ENCODE results near the gene UBTD1. TPM values are rescaled to one million over a fixed set of nuclear protein-coding genes. Genes with fewer than 3 reads are reported as not detected.
"Not testable (repeated sequence)": the region's sequence is repeated elsewhere in the genome, so short reads cannot be mapped to it uniquely, and the experiment has no call there.

UBTD1 gene, protein sequence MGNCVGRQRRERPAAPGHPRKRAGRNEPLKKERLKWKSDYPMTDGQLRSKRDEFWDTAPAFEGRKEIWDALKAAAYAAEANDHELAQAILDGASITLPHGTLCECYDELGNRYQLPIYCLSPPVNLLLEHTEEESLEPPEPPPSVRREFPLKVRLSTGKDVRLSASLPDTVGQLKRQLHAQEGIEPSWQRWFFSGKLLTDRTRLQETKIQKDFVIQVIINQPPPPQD
- 19.3 and 29.7 TPM in 2 replicates for total RNA-seq (2014; rRNA removed; shearing (Covaris generic); ENCODE audit: low replicate concordance)

DNA sequence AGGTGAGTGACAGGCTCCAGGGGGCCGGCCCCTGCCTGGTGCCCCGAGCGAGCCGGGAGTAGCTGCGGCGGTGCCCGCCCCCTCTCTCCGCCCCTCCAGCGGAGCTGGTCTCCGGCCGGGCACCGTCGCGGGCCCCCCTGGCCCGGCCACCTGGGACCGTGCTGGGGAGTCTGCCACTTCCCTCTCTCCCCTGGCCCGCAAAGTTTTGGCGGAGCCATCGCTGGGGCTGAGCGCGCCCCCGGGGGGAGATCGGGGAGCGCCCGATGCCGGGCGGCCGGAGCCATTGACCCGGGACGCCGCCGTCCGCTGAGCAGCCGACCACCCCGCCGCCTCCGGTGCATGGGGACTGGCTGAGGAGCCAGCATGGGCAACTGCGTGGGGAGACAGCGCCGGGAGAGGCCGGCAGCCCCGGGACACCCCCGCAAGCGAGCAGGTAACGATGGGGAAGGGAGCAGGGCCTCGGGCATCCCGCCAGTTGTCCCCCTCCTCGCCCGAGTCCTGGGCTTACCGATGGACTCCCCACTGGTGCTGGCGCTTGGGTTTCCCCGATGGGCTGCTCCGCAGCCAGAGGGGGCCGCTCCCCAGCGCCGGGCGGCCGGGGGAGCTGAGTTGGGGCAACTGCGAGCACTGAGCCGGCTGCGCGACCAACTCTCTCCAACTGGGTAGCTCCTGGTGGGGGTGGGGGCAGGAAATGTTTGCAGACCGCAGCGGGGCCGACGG, at the start of gene UBTD1:
Gene UBTD1, plus strand, starts transcription at position 84 of the 720 bp plus-strand sequence. Its CDS starts 280 bp downstream, at position 364.
- DNase-seq = peak; percentile 71
- Histone ChIP-seq H3K27me3 (no peaks in the 10 kb centered on the region), H3K4me3 (peak within 1 kb of the TSS; percentile 99), H3K9me3 (no peaks in the 10 kb centered on the region), H3K36me3 (peaks cover 30% of the 10 kb centered on the region)

DNA sequence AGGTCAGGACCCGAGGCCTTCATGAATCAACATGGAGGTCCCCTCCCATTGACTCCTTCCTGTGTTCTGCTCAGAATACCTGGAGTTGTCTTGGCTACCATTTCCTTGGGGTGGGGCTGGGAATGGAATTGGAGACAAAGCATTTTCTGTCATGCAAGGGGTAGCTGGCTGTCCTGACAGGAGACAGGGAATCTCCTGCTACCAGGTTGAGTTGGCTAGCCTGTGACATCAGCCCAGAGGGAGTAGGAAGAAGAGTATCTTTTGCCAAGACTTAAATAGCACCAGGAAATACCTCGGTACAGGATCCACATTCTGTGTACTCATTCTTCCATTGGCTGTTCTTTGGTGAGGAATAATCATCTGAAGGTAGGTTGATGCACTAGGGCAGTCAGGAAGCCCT, 47.9 kb upstream of the UBTD1 start:
- H3K4me3 ChIP-seq = no peak overlapping the region
- no peak for DNase-seq
- no peaks in the 10 kb centered on the region for H3K9me3 ChIP-seq
- H3K27me3 ChIP-seq = no peaks in the 10 kb centered on the region
- H3K36me3 ChIP-seq = peaks cover 47% of the 10 kb centered on the region

DNA sequence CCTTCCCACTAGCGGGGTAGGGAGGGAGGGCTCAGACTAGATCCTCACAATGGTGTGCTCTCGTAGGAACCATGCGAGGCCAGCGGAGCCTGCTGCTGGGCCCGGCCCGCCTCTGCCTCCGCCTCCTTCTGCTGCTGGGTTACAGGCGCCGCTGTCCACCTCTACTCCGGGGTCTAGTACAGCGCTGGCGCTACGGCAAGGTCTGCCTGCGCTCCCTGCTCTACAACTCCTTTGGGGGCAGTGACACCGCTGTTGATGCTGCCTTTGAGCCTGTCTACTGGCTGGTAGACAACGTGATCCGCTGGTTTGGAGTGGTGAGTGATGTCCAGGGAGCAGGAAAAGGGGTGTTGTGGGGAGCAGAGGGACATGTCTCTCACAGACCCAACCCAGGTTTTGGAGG, 47.1 kb upstream of the UBTD1 start:
- Histone ChIP-seq H3K36me3 (peaks cover 55% of the 10 kb centered on the region), H3K9me3 (no peaks in the 10 kb centered on the region), H3K27me3 (no peaks in the 10 kb centered on the region), H3K4me3 (no peak overlapping the region)
- no peak for DNase-seq

DNA sequence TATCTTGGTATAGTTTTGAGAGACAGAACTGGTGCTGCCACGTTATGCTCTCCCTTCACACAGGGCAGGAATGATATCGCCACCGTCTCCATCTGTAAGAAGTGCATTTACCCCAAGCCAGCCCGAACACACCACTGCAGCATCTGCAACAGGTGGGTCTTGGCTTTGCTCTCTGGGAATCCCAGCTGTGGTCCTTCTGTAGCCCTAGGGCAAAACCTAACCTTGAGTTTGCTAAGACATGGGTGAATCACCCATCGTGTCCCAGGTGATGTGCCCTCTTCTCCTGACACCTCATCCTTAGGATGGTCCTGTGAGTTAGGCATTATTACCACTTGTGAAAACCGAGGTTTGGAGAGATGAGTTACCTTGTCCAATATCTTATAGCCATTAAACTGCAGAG, 46.4 kb upstream of the UBTD1 start:
- no peaks in the 10 kb centered on the region for H3K9me3 ChIP-seq
- no peak for DNase-seq
- H3K27me3 ChIP-seq = no peaks in the 10 kb centered on the region
- peaks cover 56% of the 10 kb centered on the region for H3K36me3 ChIP-seq
- no peak overlapping the region for H3K4me3 ChIP-seq

DNA sequence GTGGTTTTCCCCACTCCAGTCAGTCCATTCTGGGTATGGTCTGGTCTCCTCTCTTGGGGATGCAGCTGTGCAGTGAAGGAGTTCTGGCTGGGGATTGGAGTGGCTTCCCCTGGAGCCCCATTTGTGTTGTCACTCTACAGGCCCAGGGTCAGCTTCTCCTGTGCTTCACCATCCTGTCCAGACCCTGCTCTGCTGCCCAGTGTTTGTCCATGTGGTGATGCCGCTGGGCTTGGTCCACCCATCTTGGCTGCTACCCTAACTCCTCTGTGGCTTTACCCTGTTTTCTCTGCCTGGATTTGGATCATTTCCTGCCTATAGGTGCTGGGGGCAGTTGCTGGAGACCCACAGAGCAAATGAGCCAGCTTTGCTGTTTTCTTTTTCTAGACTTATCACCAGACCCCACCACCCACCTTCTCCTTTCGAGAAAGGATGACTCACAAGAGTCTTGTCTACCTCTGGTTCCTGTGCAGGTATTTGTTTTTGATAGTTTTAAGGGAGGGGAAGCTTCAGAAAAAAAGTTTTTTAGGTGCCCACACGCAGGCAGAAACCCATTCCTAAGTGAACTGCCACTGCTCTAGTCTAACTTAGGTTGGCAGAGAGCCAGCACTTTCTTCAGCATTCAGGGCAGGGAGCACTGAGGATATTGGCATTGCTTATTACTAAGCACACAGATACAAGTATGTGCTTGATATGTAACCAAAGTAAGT, 44.2 kb upstream of the UBTD1 start:
- Histone ChIP-seq H3K27me3 (no peaks in the 10 kb centered on the region), H3K4me3 (no peak overlapping the region), H3K9me3 (no peaks in the 10 kb centered on the region), H3K36me3 (peaks cover 68% of the 10 kb centered on the region)
- DNase-seq = no peak

DNA sequence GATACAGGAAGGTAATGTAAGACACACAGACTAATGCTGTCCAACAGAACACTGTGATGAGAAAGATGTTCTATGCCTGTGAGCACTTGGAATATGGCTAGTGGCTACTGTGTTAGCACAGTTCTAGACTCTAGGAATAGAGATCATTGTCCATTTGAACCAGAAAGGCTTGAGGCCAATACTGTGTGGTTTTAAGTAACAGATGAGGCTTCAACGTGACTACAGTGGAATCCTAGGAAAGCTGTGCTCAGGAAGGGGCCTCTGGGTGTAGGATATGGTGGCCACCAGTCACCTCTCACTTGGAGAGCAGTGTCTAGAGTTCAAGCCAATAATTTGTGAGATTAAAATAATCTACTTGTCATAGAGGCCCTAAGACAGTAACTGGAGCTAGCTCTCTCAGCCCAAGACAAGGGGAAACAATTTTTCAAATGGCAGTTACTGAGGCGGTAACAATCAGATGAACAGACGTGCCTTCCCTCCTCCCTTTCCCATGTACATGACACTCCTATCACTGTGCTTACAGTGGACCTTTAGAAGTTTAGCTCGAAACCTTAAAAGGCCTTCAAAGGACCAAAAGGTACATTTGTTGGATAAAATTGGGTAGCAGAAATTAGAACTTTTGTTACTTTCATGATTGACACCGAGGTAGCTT, 42.6 kb upstream of the UBTD1 start:
- peaks cover 82% of the 10 kb centered on the region for H3K36me3 ChIP-seq
- H3K27me3 ChIP-seq = no peaks in the 10 kb centered on the region
- no peak for DNase-seq
- H3K9me3 ChIP-seq = no peaks in the 10 kb centered on the region
- no peak overlapping the region for H3K4me3 ChIP-seq

DNA sequence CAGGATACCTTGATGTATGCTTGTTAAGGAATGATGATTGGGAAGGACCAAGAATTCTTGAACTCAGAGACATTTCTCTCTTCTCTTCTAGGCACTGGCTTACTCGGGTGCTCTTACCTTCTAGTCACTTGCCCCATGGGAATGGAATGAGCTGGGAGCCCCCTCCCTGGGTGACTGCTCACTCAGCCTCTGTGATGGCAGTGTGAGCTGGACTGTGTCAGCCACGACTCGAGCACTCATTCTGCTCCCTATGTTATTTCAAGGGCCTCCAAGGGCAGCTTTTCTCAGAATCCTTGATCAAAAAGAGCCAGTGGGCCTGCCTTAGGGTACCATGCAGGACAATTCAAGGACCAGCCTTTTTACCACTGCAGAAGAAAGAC, 42.0 kb upstream of the UBTD1 start:
- H3K36me3 ChIP-seq = peaks cover 82% of the 10 kb centered on the region
- H3K4me3 ChIP-seq = no peak overlapping the region
- H3K27me3 ChIP-seq = no peaks in the 10 kb centered on the region
- DNase-seq = no peak
- H3K9me3 ChIP-seq = no peaks in the 10 kb centered on the region

DNA sequence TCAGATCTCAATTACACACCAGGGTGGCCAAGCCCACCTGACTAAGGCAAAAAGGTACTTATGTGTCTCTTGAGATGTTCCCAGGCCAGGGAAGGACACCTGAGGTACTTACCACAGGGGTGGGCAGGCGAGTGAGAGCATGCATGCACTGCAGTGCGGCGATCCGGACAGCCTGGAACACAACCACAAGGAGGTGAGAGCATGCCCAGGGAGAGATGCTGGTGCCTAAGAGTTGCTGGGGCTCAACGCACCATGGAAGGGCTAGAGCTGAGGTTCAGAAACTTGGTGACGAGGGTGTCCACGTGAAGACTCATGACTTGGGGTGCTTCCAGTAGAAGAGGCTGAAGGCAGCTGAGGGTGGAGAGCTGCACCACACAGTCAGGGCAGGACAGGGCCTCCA, 39.6 kb upstream of the UBTD1 start:
- no peak overlapping the region for H3K4me3 ChIP-seq
- H3K27me3 ChIP-seq = no peaks in the 10 kb centered on the region
- H3K36me3 ChIP-seq = peaks cover 90% of the 10 kb centered on the region
- H3K9me3 ChIP-seq = no peaks in the 10 kb centered on the region
- DNase-seq = no peak

DNA sequence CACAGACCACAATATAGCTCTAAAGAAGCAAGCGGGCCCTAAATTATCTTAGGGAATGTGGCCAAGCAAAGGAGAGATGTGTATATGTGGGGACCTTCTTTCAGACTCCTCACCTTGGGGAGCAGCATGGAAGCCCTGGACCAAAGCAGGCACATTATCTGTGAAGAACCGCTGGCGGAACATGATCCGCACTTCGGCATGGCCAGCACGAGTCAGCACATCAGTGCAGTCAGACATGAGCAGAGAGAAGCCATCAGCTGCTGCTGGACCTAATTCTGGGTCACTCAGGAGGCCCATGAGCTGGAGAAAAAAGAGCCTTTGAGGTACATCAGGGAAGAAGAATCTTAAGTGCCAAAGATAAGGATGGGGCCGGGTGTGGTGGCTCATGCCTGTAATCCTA, 38.8 kb upstream of the UBTD1 start:
- Histone ChIP-seq H3K4me3 (no peak overlapping the region), H3K27me3 (no peaks in the 10 kb centered on the region), H3K36me3 (peaks cover 83% of the 10 kb centered on the region), H3K9me3 (no peaks in the 10 kb centered on the region)
- no peak for DNase-seq

DNA sequence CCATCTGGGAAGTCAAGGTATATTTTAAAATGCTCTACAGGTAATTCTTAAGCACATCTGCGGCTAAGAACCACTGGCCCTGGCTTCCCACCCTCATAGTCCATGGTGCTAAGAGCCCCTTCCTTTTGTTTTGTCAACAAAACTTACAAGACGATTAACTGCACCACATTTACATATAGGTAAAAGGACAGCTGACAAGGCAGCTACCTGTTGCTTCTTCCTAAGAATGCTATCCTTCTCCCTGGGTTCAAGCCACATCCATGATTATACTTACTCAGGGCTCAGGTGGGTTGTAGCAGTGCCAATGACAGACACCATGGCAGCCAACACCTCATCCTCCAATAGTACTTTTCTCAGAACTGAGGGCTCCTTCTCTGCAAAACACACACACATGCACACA, 36.4 kb upstream of the UBTD1 start:
- H3K27me3 ChIP-seq = no peaks in the 10 kb centered on the region
- no peak for DNase-seq
- H3K36me3 ChIP-seq = peaks cover 84% of the 10 kb centered on the region
- no peak overlapping the region for H3K4me3 ChIP-seq
- H3K9me3 ChIP-seq = no peaks in the 10 kb centered on the region

DNA sequence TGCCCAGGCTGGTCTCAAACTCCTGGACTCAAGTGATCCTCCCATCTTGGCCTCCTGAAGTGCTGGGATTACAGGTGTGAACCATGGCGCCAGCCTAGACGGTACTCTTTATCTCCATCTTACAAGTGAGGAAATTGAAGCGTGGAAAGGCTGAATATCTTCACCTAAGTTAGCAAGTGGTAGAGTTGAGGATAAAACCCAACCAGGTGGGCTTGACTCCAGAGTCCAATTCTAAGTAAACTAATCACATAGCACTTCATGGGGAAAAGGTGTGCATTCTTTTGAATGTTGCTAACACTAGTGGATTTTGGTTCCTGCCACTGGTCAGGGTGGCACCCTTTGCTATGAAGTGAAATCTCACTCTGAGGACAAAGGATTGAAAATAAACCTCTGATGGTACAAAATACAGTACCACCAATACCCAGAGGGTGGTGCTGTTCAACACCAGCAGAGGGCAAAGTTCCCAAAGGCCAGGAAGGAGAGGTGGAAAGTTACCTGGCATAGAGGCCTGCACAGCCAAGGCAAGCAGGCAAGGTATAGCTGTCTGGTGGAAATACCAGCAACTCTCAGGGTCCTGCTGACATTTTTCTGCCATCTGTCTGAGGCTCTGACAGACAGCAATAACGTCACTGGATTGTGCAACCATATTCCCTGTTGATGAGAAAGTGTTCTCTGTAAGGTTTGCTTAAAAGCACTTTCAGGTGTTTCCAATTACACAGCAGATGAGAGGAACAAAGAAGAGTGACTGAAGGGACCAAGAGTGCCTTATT, 35.2 kb upstream of the UBTD1 start:
- peaks cover 84% of the 10 kb centered on the region for H3K36me3 ChIP-seq
- H3K4me3 ChIP-seq = no peak overlapping the region
- no peaks in the 10 kb centered on the region for H3K27me3 ChIP-seq
- no peaks in the 10 kb centered on the region for H3K9me3 ChIP-seq
- no peak for DNase-seq

DNA sequence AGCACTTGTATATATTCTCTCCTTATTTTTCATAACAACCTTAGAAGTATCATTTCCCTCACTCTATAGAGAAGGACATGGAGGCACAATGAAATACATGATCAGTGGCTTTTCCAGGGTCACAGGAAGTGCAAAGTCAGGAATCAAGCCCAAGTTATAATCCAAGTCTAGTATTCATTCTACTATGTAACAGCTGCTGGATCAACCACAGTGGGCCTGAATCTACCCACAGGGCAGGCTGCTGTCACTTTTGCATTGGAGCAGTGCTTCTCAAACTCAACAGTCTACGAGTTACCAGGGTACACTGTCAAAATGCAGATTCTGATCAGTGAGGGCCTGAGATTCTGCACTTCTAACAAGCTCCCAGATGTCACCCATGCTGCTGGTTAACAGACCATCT, 34.5 kb upstream of the UBTD1 start:
- no peak overlapping the region for H3K4me3 ChIP-seq
- no peaks in the 10 kb centered on the region for H3K27me3 ChIP-seq
- H3K36me3 ChIP-seq = peaks cover 84% of the 10 kb centered on the region
- DNase-seq = no peak
- no peaks in the 10 kb centered on the region for H3K9me3 ChIP-seq

DNA sequence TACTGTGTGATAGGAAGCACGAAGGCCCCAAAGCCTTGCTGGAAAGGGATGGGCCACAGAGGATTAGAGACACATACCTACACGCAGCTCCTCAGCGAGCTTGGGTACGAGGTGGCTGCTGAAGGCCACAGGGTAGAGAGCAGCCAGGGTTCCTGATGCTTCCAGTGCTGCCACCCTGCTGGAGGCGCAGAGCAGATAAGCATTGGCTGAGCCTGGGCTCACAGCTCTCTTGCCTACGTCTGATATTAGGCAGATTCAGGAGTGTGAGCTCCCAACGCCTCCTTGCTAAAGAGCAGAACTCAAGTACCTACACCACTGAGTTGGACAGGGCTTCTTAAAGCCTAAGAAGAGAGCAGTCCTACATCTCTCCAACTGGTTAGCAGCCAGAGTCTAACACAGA, 32.7 kb upstream of the UBTD1 start:
- no peak for DNase-seq
- peaks cover 84% of the 10 kb centered on the region for H3K36me3 ChIP-seq
- no peaks in the 10 kb centered on the region for H3K9me3 ChIP-seq
- H3K4me3 ChIP-seq = no peak overlapping the region
- no peaks in the 10 kb centered on the region for H3K27me3 ChIP-seq

DNA sequence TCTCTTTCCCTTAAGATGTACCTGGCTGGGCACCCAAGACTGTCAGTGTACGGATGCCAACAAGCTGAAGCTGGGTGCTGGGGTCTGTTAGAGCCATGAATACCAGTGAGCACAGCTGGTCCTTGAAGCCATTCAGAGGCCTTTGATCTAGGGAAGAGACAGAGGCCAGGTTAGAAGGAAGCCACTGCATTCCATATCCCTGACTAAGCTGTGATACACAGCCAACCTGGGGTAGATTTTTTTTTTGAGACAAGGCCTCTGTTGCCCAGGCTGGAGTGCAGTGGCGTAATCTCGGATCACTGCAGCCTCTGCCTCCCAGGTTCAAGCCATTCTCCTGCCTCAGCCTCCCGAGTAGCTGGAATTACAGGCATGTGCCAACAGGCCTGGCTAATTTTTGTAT, 32.0 kb upstream of the UBTD1 start:
- Histone ChIP-seq H3K4me3 (no peak overlapping the region), H3K36me3 (peaks cover 85% of the 10 kb centered on the region)
- DNase-seq = no peak

DNA sequence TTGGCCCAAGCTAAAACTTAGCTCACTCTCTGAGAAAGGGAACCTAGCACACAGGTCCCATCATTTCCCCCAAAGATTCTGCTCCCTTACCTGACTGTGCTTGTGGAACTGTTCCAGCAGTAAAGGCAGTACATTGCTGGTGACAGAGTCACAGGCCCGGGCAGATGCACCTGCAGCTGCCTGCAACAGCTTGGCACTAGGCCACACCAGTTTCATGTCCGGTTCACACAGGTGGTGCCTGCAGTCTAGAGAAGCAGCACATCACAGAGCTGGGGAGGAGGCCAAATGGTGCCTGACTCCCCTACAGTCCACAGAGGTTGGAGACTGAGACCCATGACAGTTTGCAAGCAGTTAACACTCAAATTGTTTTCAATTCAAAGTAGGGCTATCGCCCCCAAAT, 30.6 kb upstream of the UBTD1 start:
- Histone ChIP-seq H3K27me3 (no peaks in the 10 kb centered on the region), H3K4me3 (no peak overlapping the region), H3K36me3 (peaks cover 80% of the 10 kb centered on the region), H3K9me3 (no peaks in the 10 kb centered on the region)
- DNase-seq = no peak

More for the DNA sequence above, 32.0 kb upstream of the UBTD1 start:
- Histone ChIP-seq H3K9me3 (no peaks in the 10 kb centered on the region), H3K27me3 (no peaks in the 10 kb centered on the region)

DNA sequence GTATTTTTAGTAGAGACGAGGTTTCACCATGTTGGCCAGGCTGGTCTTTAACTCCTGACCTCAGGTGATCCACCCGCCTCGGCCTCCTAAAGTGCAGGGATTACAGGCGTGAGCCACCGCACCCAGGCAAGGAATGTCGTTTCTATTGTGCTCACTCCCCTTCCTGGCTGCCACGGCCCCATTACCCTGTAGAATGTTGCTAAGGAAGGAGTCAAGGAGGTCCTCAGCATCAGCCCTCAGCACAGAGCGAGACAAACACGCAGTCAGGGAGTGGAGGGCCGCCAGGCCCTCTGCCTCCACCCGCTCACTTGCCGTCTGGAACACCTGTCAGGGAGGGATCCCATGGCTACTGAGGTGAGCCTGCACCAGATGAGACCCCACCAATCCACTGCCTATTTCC, 29.9 kb upstream of the UBTD1 start:
- peaks cover 80% of the 10 kb centered on the region for H3K36me3 ChIP-seq

More for the DNA sequence above, 29.9 kb upstream of the UBTD1 start:
- H3K27me3 ChIP-seq, DNase-seq, H3K4me3 ChIP-seq, H3K9me3 ChIP-seq: not testable (repeated sequence)

Data from MG63 (cell line).